ENCODE results near the gene DNM3.
A peak's percentile ranks its signal among the peaks of the same experiment; 100 is the strongest.
"Not testable (repeated sequence)": the region's sequence is repeated elsewhere in the genome, so short reads cannot be mapped to it uniquely, and the experiment has no call there.

Gene DNM3

DNA sequence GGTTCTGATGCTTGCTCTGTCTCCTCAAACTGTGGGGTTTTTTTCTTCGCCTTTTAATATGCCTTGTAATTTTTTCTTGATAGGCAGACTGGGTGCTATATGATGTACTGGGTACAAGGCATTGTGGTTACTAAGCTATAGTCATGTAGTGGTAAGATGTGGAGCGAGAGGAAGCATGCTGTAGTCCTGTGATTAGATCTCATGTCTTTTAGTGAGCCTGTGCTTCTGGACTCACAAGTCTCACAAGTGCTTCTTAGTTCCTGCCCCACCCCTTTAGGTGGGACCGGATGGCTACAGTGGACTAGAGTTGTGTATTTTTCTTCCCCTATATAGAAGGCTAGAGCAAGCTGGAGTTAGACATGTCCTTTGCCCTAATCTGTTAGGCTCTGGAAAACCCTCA is 178.7 kb downstream of the DNM3 start:
- no peak overlapping the region for H3K27ac Mint-ChIP-seq
- TF ChIP-seq, protein P1, sequence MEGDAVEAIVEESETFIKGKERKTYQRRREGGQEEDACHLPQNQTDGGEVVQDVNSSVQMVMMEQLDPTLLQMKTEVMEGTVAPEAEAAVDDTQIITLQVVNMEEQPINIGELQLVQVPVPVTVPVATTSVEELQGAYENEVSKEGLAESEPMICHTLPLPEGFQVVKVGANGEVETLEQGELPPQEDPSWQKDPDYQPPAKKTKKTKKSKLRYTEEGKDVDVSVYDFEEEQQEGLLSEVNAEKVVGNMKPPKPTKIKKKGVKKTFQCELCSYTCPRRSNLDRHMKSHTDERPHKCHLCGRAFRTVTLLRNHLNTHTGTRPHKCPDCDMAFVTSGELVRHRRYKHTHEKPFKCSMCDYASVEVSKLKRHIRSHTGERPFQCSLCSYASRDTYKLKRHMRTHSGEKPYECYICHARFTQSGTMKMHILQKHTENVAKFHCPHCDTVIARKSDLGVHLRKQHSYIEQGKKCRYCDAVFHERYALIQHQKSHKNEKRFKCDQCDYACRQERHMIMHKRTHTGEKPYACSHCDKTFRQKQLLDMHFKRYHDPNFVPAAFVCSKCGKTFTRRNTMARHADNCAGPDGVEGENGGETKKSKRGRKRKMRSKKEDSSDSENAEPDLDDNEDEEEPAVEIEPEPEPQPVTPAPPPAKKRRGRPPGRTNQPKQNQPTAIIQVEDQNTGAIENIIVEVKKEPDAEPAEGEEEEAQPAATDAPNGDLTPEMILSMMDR (IDR thresholded peaks at IDR 0.05; ENCODE audit: unreplicated experiment in 3 of 3) = no peak
- H3K4me1 Mint-ChIP-seq = no peaks in the 10 kb centered on the region
- H3K4me3 Mint-ChIP-seq = no peak overlapping the region
- peaks cover 4% of the 10 kb centered on the region for H3K36me3 Mint-ChIP-seq (ENCODE audit: low read depth)
- no peaks in the 10 kb centered on the region for H3K27me3 Mint-ChIP-seq (ENCODE audit: low read depth)
- peaks cover 16% of the 10 kb centered on the region for H3K9me3 Mint-ChIP-seq

DNA sequence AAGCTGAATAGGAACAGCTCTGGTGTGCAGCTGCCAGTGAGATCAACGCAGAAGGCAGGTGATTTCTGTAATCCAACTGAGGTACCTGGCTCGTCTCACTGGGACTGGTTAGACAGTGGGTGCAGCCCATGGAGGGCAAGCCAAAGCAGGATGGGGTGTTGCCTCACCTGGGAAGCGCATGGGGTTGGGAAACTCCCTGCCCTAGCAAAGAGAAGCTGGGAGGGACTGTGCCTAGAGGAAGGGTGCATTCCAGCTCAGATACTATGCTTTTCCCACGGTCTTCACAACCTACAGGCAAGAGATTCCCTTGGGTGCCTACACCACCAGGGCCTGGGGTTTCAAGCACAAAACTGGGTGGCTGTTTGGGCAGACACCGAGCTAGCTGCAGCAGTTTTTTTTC is 183.2 kb downstream of the DNM3 start:
- H3K27ac Mint-ChIP-seq = no peak overlapping the region
- no peaks in the 10 kb centered on the region for H3K27me3 Mint-ChIP-seq (ENCODE audit: low read depth)
- H3K4me1 Mint-ChIP-seq = no peaks in the 10 kb centered on the region
- TF ChIP-seq, protein P1 (IDR thresholded peaks at IDR 0.05; ENCODE audit: unreplicated experiment in 3 of 3) = no peak
- no peak overlapping the region for H3K4me3 Mint-ChIP-seq
- peaks cover 24% of the 10 kb centered on the region for H3K9me3 Mint-ChIP-seq
- H3K36me3 Mint-ChIP-seq (ENCODE audit: low read depth) = no peaks in the 10 kb centered on the region

DNA sequence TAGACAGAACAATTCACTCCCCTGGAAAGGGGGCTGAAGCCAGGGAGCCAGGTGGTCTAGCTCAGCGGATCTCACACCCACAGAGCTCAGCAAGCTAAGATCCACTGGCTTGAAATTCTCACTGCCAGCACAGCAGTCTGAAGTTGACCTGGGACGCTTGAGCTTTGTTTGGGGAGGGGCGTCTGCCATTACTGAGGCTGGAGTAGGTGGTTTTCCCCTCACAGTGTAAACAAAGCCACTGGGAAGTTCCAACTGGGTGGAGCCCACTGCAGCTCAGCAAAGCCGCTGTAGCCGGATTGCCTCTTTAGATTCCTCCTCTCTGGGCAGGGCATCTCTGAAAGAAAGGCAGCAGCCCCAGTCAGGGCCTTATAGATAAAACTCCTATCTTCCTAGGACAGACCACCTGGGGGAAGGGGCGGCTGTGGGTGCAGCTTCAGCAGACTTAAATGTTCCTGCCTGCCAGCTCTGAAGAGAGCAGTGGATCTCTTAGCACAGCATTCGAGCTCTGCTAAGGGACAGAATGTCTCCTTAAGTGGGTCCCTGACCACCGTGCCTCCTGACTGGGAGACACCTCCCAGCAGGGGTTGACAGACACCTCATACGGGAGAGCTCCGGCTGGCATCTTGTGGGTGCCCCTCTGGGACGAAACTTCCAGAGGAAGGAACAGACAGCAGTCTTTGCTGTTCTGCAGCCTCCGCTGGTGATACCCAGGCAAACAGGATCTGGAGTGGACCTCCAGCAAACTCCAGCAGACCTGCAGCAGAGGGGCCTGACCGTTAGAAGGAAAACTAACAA is 183.8 kb downstream of the DNM3 start:
- not testable (repeated sequence) for H3K27ac Mint-ChIP-seq; H3K27me3 Mint-ChIP-seq (ENCODE audit: low read depth); H3K36me3 Mint-ChIP-seq (ENCODE audit: low read depth); H3K4me3 Mint-ChIP-seq; H3K4me1 Mint-ChIP-seq
- peaks cover 23% of the 10 kb centered on the region for H3K9me3 Mint-ChIP-seq

DNA sequence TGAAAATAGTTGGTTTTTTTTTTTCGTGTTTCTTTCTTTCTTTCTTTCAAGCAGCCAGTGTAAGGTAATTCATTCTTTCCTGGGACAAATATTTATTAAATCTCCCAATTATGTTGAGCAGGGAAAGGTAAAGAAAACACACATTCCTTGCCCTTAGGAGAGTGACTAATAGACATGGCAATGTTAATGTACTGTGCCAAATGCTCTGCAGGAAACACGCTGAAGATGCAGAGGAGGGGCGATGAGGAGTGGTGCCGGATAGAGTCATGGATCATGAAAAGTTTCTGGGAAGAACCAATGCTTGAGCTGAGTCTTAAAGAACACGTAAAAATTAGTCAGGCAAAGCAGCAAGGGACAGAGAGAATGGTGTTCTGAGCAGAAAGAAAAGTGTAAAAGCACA is 199.2 kb downstream of the DNM3 start:
- Mint-ChIP-seq H3K9me3 (peaks cover 4% of the 10 kb centered on the region), H3K36me3 (ENCODE audit: low read depth) (peaks cover 6% of the 10 kb centered on the region), H3K4me3 (no peak overlapping the region), H3K27me3 (ENCODE audit: low read depth) (no peaks in the 10 kb centered on the region), H3K27ac (peak overlapping the region; percentile 42 to 72 (median 70)), H3K4me1 (peaks cover 37% of the 10 kb centered on the region)
- TF ChIP-seq, protein P1 (IDR thresholded peaks at IDR 0.05; ENCODE audit: unreplicated experiment in 3 of 3) = no peak

DNA sequence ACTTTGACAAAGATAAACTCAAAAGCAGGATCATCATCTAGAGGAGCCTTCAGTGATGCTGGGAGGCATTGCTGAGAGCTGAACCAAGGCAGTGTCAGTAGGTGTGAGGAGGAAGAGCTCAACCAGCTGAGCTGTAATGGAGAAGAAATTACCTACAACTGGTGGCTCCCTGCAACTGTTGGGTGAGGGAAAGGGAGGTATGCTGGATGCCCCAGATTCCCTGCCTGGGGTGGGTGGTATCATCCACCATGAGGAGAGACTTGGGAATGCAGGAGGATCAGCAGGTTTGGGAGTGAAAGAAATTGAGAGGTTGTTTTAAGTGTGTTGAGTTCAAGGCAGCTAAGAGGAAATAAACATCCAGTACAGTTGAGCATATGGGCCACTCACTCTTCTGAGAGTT is 199.8 kb downstream of the DNM3 start:
- H3K4me1 Mint-ChIP-seq = peaks cover 37% of the 10 kb centered on the region
- TF ChIP-seq, protein P1 (IDR thresholded peaks at IDR 0.05; ENCODE audit: unreplicated experiment in 3 of 3) = no peak
- peaks cover 4% of the 10 kb centered on the region for H3K36me3 Mint-ChIP-seq (ENCODE audit: low read depth)
- H3K27ac Mint-ChIP-seq = peak overlapping the region; percentile 42 to 72 (median 70)
- peaks cover 4% of the 10 kb centered on the region for H3K9me3 Mint-ChIP-seq
- no peak overlapping the region for H3K4me3 Mint-ChIP-seq
- H3K27me3 Mint-ChIP-seq (ENCODE audit: low read depth) = no peaks in the 10 kb centered on the region

DNA sequence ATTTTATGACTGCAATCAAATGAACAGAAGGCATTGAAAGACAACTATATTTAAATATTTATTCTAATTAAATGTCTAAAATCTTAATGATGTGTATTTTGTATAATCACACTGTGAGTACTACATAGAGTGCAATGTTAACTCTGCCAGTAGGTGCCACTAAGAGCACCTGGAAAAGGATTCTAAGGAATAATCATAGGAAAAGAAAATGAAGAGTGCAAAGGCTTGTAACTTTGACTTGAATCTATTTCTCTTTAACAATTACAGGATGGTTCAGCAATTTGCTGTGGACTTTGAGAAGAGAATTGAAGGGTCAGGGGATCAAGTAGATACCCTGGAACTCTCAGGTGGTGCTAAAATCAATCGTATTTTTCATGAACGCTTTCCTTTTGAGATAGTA is 200.4 kb downstream of the DNM3 start:
- no peak overlapping the region for H3K4me3 Mint-ChIP-seq
- H3K36me3 Mint-ChIP-seq (ENCODE audit: low read depth) = peaks cover 4% of the 10 kb centered on the region

More for the DNA sequence above, 200.4 kb downstream of the DNM3 start:
- Mint-ChIP-seq H3K27ac (peak overlapping the region; percentile 45 to 83 (median 72)), H3K27me3 (ENCODE audit: low read depth) (no peaks in the 10 kb centered on the region), H3K4me1 (peaks cover 37% of the 10 kb centered on the region), H3K9me3 (peaks cover 4% of the 10 kb centered on the region)
- TF ChIP-seq, protein P1 (IDR thresholded peaks at IDR 0.05; ENCODE audit: unreplicated experiment in 3 of 3) = peak; percentile 52 to 65 (median 53)
